NCI-H1694 treated with DMSO at 0.1 percent for 48 hours (cell line): ENCODE results near the gene COL8A1.

Experiments
- DNase-seq: peaks from one replicate; lab custom pipeline; 2025; lab: John Stamatoyannopoulos, UW

COL8A1 gene

DNA sequence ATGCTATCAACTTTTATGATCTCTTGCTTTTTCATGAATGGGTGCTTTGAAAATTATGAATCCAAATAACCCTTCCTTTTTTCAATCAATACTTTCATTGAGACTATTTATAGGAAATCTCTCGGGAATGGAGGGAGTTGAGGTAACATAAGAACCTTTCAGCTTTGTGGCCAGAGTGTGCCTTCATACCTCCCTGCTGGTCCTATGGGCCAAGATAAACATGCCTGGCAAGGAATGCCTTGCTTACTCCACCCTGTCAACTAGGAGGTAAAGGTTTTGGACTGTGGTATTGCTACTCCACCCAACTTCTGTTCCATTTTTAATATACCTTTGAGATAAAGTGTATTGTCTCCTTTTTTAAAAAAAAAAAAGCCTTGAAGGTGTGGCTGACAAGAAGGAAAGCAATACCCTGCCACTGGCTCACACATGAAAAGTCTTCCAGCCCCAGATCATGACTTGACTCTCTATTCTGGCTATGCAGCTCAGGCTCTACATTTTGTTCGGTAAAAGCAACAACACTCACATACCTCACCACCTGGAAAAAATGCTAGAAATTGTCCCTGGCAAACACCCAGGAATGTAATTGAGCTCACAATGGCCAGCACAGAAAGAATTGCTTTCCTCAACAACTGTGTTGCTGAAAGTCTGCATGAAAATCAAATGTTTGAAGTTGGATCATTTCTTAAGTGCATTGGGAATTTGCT lies 35.8 kb downstream of the COL8A1 start:
- no peak for DNase-seq

DNA sequence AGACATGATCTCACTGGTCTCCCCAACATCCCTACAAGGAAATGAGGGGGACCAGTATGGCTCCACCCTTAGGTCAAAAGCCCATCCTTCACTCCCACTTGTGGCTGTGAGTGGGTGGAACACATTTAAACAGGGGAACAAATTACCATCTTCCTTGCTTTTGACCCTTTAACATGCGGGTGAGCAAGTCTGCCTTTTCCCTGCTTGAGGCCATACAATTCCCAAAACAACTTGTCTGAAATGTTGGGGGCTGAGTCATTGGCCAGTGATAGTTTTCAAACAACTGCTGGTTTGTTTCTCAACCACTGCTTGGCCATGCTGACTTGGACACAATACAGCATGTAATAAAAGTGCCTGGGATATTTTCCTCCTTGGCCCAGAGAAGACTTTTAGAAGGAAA lies 39.6 kb downstream of the COL8A1 start:
- no peak for DNase-seq

DNA sequence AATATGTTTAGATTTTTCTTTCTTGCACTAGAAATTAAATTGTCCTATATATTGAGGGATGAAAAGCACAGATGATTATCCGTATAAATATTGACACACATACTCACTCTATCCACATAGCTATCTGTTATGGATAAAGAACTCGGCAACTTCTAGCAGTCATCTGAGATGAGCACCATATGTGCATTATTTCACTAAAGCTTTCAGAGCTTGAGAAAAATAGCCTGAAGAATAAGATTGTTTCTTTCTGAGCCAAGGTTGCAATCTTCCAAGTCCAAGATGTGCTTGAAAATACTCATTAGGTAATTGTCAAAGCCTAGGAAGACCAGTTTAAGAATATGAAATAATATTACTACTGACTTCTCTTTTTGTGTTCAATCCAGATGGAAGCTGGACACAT lies 40.5 kb downstream of the COL8A1 start:
- no peak for DNase-seq

DNA sequence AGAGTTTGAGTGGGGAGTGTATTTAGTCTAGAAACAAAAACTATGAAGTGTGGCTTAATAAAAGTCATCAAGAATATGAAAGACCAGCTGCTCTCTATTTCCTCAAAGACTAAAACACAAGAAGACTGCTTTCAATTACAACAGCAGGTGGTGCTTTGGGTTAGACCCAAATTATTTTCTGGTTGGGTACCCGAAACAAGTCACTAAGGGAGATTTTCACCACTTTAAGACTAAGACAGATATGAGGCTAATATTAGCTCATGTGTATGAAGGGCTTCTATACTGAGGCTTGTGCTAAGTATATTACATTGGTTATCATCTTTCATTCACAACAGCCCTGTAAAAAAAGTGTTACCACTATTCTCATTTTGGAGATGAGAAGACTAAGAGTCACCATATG lies 43.1 kb downstream of the COL8A1 start:
- no peak for DNase-seq

DNA sequence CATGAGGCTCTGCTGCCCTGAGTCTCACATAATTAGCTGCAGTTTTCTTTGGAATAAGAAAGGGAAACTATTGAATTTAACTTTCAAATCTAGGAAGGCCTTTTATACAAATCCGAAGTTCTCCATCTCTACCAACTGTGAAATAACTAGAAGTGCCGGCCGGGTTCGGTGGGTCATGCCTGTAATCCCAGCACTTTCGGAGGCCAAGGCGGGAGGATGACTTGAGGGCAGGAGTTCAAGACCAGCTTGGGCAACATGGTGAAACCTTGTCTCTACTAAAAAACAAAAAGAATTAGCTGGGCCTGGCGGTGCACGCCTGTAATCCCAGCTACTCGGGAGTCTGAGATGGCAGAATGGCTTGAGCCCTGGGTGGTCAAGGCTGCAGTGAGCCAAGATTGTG lies 43.6 kb downstream of the COL8A1 start:
- no peak for DNase-seq

DNA sequence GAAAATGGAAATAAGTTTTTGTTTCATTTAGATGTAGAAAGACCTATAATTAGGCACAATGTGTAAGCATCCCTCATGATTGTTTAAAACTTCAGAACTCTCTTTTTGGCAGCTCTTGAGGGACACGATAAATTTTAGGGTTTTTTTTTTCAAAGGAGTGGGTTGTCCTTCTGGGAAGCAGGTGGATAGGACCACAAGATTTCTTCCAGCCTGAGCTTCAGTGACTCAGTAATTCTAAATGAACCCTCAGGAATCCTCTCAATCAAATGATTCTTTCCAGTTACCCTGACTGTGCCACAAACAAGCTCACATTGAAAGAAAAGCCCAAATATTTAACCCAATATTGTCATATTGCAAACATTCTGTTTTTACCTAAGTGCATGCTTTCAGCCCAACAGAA lies 45.1 kb downstream of the COL8A1 start:
- no peak for DNase-seq

DNA sequence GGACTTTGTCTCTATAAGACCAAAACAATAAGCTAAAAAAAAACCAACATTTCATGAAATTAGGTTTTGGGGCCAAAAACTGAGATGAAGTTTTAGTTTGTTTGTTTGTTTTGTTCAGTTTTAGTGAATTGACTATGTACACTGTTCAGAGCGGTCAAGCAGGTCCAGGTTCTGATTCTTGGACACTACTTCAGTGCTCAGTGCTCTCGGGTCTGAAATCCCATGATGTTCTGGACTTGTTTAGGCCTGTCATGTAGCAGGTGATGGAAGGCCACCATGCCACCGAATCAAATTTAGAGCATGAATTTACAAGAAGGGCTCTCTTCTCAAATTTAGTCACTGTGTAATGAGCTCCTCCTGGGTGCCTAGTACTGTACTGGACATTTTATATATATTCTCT lies 45.5 kb downstream of the COL8A1 start:
- DNase-seq = no peak

DNA sequence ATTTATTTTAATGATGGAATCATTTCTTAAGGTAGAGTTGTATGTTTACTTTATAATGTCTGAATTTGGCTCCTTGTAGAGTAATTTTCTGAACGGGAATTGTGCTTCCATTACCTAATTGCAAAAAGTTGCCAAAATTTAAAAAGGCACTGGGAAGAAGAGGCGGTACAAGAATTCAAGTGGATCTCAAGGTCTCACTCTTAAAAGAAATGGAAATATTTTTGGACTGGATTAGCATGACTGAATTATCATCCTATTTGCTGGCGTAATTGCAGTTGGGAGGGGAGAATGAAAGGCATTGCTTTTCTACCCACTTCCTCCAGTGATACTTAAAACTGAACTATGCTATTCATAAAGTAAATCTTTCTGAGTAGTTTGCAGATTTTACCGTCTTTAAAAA lies 46.2 kb downstream of the COL8A1 start:
- no peak for DNase-seq

DNA sequence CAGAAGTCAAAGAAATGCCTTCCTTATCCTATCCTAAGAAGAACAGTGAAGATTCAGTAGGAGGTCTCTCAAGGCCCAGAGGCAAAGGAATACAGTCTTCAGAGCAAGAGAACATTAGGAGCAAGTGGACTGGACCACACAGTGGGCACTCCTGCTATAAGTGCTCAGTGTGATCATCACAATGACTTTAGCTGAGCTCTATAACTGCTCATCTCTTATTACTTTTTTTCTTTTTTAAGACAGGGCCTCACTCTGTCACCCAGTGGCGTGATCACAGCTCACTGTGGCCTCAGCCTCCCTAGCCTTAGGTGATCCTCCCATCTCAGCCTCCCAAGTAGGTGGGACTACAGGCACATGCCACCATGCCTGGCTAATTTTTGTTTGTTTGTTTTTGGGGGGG lies 48.1 kb downstream of the COL8A1 start:
- no peak for DNase-seq

DNA sequence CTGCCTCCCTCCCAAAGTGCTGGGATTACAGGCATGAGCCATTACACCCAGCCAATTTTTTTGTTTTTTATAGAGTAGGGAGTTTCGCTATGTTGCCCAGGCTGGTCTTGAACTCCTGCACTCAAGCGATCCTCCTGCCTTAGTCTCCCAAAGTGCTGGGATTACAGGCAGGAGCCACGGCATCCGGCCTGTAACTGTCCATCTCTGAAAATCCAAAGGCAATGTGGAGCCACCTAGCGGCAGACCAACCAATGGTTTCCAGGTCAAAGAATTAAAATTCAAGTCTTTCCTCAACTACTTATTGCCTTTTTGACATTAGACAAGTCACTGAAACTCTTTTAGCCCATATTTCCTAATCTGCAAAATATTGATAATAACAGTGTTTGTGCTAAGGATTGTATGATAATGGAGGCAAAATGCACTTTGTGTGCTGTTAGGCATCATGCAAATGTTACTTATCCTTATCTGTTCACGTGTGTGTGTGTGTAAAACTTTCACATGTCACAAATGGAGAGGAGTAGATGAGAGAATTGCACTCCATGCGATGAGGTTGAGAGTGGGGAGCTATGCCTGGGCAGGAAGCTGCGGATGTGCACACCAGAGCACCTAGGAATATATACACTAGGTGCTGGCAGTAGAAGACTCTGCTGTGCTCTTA lies 48.7 kb downstream of the COL8A1 start:
- peak; percentile 19 for DNase-seq

DNA sequence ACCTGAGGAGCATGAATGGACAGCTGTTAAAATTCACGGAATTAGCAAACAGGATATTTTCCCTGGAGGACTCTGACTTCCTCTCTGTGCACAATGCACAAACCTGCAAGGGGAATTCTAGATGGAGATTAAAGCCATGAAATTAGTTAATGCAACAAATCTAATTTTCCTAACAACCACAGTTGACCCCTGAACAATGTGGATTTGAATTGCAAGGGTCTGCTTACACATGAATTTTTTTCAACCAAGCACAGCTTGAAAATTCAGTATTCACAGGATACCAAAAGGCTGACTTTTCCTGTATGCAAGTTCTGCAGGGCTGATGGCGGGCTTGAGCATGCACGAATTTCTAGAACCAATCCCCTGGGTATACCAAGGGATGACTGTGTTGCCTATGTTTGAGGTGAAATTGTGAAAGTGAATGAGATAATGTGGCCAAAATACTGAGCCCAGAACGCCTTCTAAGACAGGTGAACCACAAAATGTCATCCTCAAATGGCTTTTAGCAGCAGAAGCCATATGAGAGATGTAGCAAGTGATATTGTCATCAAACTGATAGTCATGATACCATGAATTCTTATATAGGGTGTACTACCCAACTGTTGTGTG lies 52.5 kb downstream of the COL8A1 start:
- DNase-seq = no peak

DNA sequence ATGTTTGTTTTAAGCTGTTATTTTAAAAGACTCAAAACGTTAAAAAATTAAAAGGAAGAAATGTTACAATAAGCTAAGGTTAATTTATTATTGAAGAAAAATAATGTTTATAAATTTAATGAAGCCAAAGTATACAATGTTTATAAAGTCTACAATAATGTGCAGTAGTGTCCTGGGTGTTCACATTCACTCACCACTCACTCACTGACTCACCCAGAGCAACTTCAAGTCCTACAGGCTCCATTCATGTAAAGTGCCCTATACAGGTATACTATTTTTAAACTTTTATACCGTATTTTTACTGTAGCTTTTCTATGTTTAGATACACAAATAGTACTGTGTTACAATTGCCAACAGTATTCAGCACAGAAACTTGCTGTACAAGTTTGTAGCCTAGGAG lies 55.2 kb downstream of the COL8A1 start:
- no peak for DNase-seq

DNA sequence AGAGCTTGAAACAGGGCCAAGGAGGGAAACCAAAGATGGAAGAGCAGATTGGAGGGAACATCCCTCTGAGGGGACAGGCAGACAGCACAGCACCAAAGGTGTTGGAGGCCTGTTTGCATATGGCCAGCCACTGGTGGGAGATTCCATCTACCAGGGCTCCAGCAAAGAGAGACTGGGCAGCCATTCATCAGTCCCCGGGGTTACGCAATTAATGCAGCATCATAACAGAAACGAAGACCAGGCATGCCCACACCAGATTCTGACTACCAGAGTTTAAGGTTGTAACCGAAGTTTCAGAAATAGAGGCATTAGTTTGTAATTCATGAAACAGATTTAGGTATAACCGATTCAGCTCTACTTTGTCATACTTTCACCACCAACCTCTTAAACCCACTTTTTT lies 58.1 kb downstream of the COL8A1 start:
- DNase-seq = no peak

DNA sequence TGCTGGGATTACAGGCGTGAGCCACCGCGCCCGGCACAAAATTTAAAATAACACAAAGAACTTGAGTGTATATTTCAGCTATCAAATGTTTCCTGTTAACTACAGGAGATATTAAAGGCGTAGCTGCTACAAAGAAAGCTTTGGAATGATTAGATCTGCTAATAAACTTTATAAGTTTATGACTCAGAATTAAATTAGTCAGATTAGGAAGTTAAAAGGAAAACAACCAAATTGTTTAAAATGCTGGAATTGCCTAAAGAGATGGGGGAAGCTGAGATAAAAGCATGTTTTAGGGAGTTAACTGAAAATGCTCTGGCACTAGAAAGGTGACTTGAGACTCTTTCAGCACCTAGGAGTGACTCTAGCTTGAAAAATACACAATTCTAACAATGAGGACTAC lies 58.9 kb downstream of the COL8A1 start:
- DNase-seq = no peak

DNA sequence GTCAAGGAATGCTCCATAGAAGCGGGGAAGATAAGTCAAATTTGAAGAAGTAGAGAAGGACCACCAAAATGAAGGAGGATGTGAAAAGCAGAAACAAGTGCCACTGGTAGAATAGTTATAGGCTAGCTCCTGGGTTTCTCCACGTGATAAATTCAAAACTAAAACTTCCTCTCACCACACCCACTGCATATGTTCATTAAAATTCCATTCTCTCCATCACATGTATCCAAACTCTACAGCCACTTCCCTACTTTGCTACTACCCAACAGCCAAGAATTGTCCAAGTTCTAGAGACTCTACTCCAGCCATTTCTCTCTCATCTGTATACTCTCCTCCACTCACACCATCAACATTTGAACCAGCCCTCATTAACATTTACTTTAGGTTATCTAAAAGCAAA lies 60.5 kb downstream of the COL8A1 start:
- no peak for DNase-seq

DNA sequence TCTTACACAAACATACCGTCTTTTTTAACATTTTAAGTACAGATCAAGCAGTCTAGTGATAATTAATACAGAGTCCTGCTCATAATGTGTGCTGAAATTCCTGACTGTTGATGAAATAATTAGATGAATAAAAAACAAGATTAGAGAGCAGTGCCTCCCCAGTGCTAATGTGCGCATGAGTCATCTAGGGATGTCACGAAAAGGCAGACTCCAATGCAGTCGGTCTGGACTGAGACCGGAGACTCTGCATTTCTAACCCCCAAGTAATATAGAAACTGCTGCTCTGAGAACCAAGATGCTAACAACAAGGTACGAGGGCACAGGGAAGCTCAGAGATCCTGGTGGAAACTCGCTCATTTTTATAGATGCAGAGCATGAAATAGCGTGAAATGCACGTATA lies 61.4 kb downstream of the COL8A1 start:
- DNase-seq = no peak

DNA sequence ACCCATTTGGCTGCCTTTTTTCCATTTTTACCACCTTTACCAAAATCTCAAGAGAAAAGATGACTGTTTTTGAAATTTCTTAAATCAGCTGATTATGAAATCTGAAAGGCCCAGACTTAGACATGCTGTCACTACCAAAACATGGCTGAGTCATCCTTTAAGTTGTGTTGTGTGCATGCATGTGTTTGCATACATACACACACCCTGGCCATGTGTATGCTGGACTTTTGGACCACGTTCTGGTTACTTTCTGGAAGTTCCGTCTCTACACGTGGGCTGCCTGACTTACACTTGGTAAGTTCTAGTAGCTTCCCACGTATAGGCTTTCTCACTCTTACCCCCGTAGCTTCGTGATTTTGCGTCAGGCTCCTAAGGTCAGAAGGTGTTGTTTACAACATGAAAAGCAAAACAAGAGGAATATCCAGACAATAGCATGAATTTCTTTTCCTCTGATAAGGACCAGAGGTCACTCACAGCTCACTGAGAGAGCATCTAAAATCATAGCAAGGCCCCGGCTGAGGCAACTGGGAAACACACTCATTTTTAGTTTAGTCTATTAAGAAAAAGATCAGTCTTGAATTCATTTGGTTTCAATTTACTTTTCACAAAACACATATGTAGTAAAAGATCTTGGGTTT lies 62.4 kb downstream of the COL8A1 start:
- DNase-seq = no peak

DNA sequence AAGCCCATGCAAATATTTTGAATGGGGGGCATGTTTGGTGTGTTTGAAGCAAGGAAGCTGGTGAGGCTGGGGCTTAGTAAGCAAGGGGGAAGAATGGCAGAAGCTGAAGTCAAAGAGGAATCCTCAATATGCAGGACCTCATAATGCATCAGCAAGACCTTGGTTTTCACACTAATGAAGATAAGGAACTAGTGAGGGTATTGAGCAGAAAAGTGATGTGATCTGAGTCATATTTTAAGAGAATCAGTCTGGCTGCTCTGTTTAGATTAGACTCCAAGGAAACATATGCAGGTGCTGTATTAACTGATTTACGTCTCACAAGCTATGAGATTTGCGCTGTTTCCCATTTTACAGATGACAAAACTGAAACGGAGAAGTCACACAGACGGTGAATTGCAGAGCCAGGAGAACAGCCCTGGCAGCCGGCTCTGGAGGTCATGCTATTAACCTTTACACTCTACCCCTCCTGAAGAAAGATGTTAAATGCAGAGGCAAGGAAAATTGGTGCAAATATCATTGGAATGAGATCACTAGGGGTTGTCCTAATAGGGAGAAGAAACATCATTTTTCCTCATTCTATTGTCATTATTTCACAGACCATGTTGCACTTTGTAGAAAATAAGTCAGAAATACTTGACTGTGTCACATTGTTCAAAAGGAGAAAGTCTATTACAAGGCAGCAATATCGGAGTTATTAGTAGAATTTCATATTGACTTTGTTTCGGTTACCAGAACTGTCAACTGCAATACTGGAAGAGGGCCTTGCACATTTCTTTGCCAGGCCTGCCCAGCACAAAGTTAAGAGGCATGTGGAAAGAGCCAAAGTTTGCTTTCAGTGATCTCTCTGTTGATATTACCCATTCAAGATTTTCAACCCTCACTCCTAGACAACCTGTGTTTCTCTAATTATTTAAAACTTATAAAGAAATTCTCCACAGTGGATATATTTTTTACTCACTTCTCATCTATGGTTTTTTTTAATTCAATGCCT lies 64.9 kb downstream of the COL8A1 start:
- DNase-seq = no peak

DNA sequence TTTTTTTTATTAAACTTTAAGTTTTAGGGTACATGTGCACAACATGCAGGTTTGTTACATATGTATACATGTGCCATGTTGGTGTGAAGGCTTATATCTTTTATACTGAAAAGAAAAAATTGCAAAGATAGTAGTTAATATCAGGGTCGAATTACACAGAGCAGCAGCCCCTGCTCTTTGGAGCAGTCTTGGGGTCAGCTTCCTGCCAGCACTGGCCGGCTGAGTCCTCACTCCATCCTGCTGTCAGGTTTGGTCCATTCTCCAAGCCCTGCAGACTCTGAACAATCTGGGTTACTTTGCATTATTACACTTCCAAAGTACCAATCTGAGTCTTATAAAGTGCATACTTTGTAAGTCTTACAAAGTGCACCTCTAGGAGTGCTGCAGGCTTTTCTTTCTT lies 66.0 kb downstream of the COL8A1 start:
- DNase-seq = no peak

DNA sequence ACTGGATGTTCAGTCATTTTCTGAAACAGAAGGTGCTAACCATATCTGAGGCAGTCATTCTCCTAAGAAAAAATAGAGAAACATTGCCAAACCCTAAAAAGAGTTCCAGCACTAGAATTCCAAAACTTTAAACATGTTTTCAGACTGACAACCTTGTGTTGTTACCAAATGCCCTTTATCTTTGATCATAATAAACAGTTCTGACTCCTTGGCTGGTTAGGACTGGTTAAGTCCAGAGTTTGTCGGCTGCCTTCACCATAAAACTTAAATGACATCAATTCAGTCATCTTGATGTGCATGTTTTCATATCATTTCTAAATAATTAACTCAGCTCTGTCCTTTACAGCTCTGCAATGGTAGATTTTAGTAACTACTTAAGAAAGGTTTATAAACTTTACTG lies 68.0 kb downstream of the COL8A1 start:
- no peak for DNase-seq

DNA sequence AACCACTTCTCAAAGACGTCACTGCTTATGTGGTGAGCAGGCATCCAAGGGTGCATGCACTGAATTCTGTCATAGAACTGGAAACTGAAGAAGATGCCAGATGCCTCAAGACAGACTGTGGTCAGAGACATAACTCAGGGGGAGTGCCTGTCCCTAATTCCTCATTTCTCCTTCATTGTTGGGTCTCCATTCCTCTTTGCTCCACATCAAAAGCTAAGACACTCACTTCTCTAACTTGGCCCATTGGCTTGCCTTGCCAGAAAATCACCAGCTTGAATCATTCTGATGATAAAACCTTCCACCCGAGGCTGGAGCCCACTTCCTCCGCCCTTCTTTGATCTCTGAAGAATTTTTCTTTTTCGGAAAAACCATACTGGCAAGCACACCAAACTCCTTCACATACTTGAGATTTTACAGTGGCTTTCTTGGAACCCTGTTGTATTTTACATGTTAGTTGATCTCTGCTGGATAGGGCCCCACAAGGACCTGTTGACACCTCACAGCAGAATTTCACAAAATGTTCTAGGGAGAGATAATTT lies 69.9 kb downstream of the COL8A1 start:
- DNase-seq = no peak

DNA sequence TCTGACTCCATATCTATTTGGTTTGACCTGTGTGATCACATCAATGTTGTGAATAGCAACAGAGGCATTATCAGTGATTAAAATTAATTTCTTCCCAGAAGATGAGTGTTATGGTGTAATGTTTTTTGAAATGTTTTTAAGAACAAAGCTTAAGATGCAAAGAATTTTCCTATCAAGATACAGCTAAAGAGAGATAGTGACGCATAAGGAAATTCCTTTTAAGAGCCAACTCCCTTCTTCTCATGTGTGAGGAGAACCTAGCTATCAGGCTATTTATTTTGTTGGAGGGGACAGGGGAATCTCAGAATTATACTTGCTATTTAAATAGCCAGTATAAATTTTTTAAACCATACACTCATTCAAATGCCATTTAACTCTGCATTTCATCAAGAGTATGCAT lies 71.3 kb downstream of the COL8A1 start:
- no peak for DNase-seq
